SU-DHL-6 (cell line): ENCODE results near the gene MAML3.

Source experiments
- EZH2phosphoT487 ChIP-seq: fragments of 200-600 bp; sonication (generic), shearing (Covaris generic); conservative IDR thresholded peaks from 2 replicates; pipeline ENCODE4 v1.6.1; 2018; ENCODE audit warnings: mild to moderate bottlenecking, antibody characterized with exemption, low read length, moderate library complexity, mixed read lengths
- TF ChIP-seq, protein P1 (sequence below): fragments of 200-600 bp; sonication (generic); IDR thresholded peaks from one replicate; pipeline ENCODE4 v1.5.1; 2017; ENCODE audit warnings: antibody characterized with exemption, mild to moderate bottlenecking, low read length, moderate library complexity; ENCODE audit not compliant: insufficient read depth, poor library complexity, severe bottlenecking

DNA sequence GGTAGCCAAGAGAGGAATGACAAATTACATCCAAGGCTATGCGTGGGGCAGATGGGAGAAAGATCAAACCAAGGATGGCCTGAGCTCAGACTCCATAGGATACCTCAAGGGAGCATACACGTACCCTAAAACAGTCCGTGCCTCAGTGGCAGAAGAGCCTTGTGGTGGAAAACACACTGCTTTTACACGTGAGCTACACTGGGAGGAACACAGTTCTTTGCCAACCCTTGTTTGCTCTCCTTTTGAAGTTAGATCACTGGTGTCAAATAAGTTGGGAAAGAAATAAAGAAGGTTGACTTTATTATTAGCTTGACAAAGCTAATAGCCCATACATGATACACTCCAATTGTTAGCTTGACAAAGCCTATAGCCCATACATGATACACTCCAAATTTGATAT, 346.5 kb downstream of the MAML3 start:
- TF ChIP-seq, protein P1, sequence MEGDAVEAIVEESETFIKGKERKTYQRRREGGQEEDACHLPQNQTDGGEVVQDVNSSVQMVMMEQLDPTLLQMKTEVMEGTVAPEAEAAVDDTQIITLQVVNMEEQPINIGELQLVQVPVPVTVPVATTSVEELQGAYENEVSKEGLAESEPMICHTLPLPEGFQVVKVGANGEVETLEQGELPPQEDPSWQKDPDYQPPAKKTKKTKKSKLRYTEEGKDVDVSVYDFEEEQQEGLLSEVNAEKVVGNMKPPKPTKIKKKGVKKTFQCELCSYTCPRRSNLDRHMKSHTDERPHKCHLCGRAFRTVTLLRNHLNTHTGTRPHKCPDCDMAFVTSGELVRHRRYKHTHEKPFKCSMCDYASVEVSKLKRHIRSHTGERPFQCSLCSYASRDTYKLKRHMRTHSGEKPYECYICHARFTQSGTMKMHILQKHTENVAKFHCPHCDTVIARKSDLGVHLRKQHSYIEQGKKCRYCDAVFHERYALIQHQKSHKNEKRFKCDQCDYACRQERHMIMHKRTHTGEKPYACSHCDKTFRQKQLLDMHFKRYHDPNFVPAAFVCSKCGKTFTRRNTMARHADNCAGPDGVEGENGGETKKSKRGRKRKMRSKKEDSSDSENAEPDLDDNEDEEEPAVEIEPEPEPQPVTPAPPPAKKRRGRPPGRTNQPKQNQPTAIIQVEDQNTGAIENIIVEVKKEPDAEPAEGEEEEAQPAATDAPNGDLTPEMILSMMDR, result no peak
- no peak for TF ChIP-seq EZH2phosphoT487
